Activated effector memory CD4-positive, alpha-beta T cell treated with Interleukin-2 at 50 U/mL for 16 hours (primary cell): ENCODE measurements around the gene TNFSF4.
"Not testable (repeated sequence)": the region's sequence is repeated elsewhere in the genome, so short reads cannot be mapped to it uniquely, and the experiment has no call there.

Source experiments
- DNase-seq: peaks from one replicate; pipeline ENCODE4 v3.0.0-alpha.2; 2020

The TNFSF4 gene

GRCh38 chr1:173206816-173207568, at the start of gene TNFSF4:
TSS of gene TNFSF4 (minus strand) at chr1:173207331. CDS start at chr1:173207176, 155 bp downstream.
- DNase-seq, result no peak

GRCh38 chr1:173255214-173255813, 48.2 kb upstream of the TNFSF4 start:
- no peak for DNase-seq

GRCh38 chr1:173253046-173253445, 45.9 kb upstream of the TNFSF4 start:
- DNase-seq, result no peak

GRCh38 chr1:173249349-173249748, 42.2 kb upstream of the TNFSF4 start:
- no peak for DNase-seq

- DNase-seq, result no peak
These were observed 41.3 kb upstream of the TNFSF4 start for GRCh38 chr1:173248247-173248940.

- DNase-seq, result no peak
These were observed 38.8 kb upstream of the TNFSF4 start for GRCh38 chr1:173245892-173246291.

GRCh38 chr1:173243300-173243699, 36.2 kb upstream of the TNFSF4 start:
- DNase-seq, result no peak

GRCh38 chr1:173241528-173242347, 34.6 kb upstream of the TNFSF4 start:
- DNase-seq, result no peak

GRCh38 chr1:173240609-173241008, 33.5 kb upstream of the TNFSF4 start:
- no peak for DNase-seq

- no peak for DNase-seq
These were observed 31.9 kb upstream of the TNFSF4 start for GRCh38 chr1:173239058-173239457.

GRCh38 chr1:173234899-173235298, 27.8 kb upstream of the TNFSF4 start:
- no peak for DNase-seq

- not testable (repeated sequence) for DNase-seq
These were observed 27.3 kb upstream of the TNFSF4 start for GRCh38 chr1:173234434-173234833.

GRCh38 chr1:173229031-173229430, 21.9 kb upstream of the TNFSF4 start:
- DNase-seq, result not testable (repeated sequence)

- no peak for DNase-seq
These were observed 17.8 kb upstream of the TNFSF4 start for GRCh38 chr1:173224949-173225348.

- no peak for DNase-seq
These were observed 17.3 kb upstream of the TNFSF4 start for GRCh38 chr1:173224280-173224892.

- DNase-seq, result no peak
These were observed 15.9 kb upstream of the TNFSF4 start for GRCh38 chr1:173223031-173223380.

GRCh38 chr1:173222149-173223030, 15.3 kb upstream of the TNFSF4 start:
- no peak for DNase-seq

- DNase-seq, result no peak
These were observed 13.0 kb upstream of the TNFSF4 start for GRCh38 chr1:173220157-173220556.

- no peak for DNase-seq
These were observed 6.5 kb upstream of the TNFSF4 start for GRCh38 chr1:173213665-173214064.

- no peak for DNase-seq
These were observed 5.9 kb upstream of the TNFSF4 start for GRCh38 chr1:173212952-173213491.

GRCh38 chr1:173210716-173211231, 3.6 kb upstream of the TNFSF4 start:
- no peak for DNase-seq
